ENCODE results near the gene SLC30A2. TPM values are rescaled to one million over a fixed set of nuclear protein-coding genes. Genes with fewer than 3 reads are reported as not detected.

The SLC30A2 gene
- polyA plus RNA-seq, 3 donors: 4.6 to 7.2 (median 5.1) TPM

DNA sequence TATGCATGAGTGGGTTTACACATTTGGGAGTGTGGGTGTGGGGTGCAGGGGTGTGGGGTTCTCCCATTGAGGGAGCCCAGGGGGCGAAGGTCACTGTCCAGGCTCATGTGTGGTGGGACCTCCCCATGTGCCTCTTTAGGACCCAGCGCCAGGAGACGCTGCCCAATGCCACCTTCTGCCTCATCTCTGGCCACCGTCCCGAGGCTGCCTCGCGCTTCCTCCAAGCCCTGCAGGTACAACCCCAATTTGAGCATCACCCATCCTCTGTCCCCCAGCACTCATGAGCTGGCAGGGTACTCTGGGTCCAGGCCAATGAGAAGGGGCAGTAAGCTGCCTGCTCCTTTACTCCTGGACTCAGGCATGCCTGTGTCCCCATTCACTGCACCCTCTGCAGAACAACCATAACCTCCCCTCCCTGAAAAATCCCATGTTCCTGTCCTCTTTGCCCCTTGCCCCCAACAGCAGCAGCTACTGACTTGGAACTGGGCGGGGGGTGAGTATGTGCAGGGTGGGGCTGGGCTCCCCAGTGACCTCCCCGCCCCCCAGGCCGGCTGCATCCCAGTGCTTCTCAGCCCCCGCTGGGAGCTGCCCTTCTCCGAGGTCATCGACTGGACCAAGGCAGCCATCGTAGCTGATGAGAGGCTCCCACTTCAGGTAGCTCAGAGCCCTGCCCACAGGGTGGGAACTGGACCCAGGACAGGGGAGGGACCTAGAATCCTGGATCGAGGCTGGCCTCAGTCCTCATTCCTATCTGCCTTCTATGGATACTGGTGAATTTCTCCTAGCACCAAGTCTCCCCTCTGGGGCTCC lies 16.7 kb downstream of the SLC30A2 start:
- no peak for DNase-seq (ENCODE audit: extremely low read depth in 1 of 11, low read depth in 9 of 11, low spot score in 4 of 11)

- no peak for DNase-seq (ENCODE audit: extremely low read depth in 1 of 11, low read depth in 9 of 11, low spot score in 4 of 11)
These were observed 17.4 kb downstream of the SLC30A2 start for GRCh38 chr1:26028490-26028980.

- DNase-seq (ENCODE audit: extremely low read depth in 1 of 11, low read depth in 9 of 11, low spot score in 4 of 11): no peak
These were observed 18.0 kb downstream of the SLC30A2 start for GRCh38 chr1:26027716-26028489.

DNA sequence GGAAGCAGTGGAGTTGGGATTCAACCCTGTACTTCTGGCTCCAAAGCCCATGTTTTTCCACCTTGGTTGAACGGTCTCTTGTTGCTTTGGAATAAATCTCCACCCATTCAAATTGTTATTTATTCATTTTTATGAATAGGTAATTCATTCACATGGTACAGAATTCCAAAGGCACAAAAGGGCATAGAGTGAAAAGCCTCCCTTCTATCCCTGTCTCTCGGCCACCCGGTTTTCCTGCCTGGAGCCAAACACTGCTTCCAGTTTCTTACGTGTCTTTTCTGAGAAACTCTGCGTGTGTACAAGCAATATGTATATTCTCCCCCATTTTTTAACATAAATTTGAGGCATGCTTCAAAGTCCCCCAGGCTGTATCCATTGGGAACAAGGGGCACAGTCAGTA lies 20.4 kb downstream of the SLC30A2 start:
- DNase-seq (ENCODE audit: extremely low read depth in 1 of 11, low read depth in 9 of 11, low spot score in 4 of 11): no peak

DNA sequence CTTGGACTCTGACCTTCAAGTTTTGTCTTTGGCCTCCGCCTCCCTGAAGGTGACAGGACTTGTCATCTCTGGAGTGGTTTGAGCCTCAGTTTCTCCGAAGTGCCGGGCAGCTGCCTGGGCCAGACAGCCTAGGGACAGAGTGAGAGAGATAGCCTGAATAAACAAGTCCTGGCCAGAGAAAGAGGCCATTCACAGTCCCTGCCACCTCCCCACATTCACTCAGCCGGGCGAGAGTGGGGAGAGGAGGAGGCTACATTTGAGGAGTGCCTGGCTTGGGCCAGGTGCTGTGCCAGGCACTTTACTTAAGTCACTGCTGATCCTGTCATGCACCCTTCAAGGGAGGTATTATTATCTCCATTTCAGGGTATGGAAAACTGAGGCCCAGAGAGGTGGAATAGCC lies 20.9 kb downstream of the SLC30A2 start:
- no peak for DNase-seq (ENCODE audit: extremely low read depth in 1 of 11, low read depth in 9 of 11, low spot score in 4 of 11)

- DNase-seq (ENCODE audit: extremely low read depth in 1 of 11, low read depth in 9 of 11, low spot score in 4 of 11): no peak
These were observed 22.1 kb downstream of the SLC30A2 start for GRCh38 chr1:26023826-26024225.

DNA sequence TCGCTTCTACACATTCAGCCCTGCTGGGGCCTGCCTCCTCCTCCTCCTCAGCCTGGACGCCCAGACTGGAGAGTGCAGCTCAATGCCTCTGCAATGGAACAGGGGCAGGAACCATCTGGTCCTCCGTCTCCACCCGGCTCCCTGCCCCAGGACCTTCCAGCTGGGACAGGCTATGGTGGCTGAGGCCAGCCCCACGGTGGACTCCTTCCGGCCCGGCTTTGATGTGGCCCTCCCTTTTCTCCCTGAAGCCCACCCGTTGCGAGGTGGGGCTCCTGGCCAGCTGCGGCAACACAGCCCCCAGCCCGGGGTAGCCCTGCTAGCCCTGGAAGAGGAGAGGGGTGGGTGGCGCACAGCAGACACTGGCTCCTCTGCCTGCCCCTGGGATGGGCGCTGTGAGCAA lies 22.9 kb downstream of the SLC30A2 start:
- DNase-seq (ENCODE audit: extremely low read depth in 1 of 11, low read depth in 9 of 11, low spot score in 4 of 11): no peak

- DNase-seq (ENCODE audit: extremely low read depth in 1 of 11, low read depth in 9 of 11, low spot score in 4 of 11): no peak
These were observed 23.5 kb downstream of the SLC30A2 start for GRCh38 chr1:26022404-26022779.

GRCh38 chr1:26021647-26022403 lies 24.1 kb downstream of the SLC30A2 start, which contains the start of gene EXTL1:
TSS of gene EXTL1 (plus strand) at chr1:26021775. CDS start at chr1:26022647, 872 bp downstream.
- DNase-seq (ENCODE audit: extremely low read depth in 1 of 11, low read depth in 9 of 11, low spot score in 4 of 11): peak in 2 of 11 donors; percentile 48 to 54

- DNase-seq (ENCODE audit: extremely low read depth in 1 of 11, low read depth in 9 of 11, low spot score in 4 of 11): no peak
These were observed 24.8 kb downstream of the SLC30A2 start for GRCh38 chr1:26020941-26021646.

DNA sequence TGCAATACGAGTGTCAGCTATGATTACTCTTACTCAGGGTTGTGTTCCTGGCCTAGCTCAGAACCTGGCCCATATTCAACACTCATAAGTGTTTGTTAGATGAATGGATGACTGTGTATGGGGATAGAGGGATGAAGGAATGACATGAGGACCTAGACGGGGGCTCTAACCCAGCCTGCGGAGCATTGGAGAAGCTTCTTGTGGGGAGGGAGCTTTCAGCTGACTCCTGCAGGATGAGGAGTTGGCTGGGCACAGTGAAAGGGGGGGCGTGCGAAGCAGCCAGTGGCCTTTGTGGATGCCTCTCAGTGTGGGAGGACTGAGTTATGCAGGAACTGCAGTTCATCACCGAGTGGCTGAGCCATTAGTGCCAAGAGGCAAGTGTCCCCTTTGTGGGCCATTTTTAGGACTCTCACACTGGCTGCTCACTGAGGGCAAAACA lies 25.6 kb downstream of the SLC30A2 start:
- no peak for DNase-seq (ENCODE audit: extremely low read depth in 1 of 11, low read depth in 9 of 11, low spot score in 4 of 11)

GRCh38 chr1:26019641-26020315 lies 26.1 kb downstream of the SLC30A2 start:
- DNase-seq (ENCODE audit: extremely low read depth in 1 of 11, low read depth in 9 of 11, low spot score in 4 of 11): no peak

DNA sequence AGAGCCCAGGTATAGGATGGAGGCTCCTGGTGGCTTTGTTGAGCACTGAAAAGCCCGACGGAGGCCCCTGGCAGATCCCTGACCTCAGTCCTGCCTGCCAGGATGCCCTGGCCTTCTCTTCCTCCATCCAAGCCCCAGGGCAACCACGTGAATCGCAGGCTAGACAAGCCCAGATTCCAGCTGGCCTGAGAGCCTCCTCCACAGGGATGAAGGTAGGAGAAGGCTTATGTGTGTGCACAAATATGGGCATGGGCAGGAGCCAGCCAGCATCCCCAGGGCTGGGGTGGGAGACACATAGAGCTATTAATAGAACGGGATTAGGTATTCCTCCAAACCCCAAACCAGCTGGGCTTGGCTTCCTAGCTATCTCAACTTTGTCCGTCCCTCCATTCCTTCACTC lies 28.3 kb downstream of the SLC30A2 start:
- no peak for DNase-seq (ENCODE audit: extremely low read depth in 1 of 11, low read depth in 9 of 11, low spot score in 4 of 11)

- DNase-seq (ENCODE audit: extremely low read depth in 1 of 11, low read depth in 9 of 11, low spot score in 4 of 11): no peak
These were observed 28.9 kb downstream of the SLC30A2 start for GRCh38 chr1:26016953-26017545.

- DNase-seq (ENCODE audit: extremely low read depth in 1 of 11, low read depth in 9 of 11, low spot score in 4 of 11): no peak
These were observed 29.5 kb downstream of the SLC30A2 start for GRCh38 chr1:26016258-26016952.

- DNase-seq (ENCODE audit: extremely low read depth in 1 of 11, low read depth in 9 of 11, low spot score in 4 of 11): no peak
These were observed 30.6 kb downstream of the SLC30A2 start for GRCh38 chr1:26015358-26015757.

GRCh38 chr1:26014179-26014578 lies 31.7 kb downstream of the SLC30A2 start:
- no peak for DNase-seq (ENCODE audit: extremely low read depth in 1 of 11, low read depth in 9 of 11, low spot score in 4 of 11)
